Measurements from ENCODE around the gene ACRBP.

The ACRBP gene

GRCh38 chr12:6646276-6647082 lies 753 bp downstream of the ACRBP start:
- DNase-seq (ENCODE audit: low spot score), result no peak

GRCh38 chr12:6644903-6645302 lies 2.3 kb downstream of the ACRBP start:
- DNase-seq (ENCODE audit: low spot score), result peak; percentile 56

- peak; percentile 60 for DNase-seq (ENCODE audit: low spot score)
Measured at GRCh38 chr12:6644257-6644596, 3.0 kb downstream of the ACRBP start.

GRCh38 chr12:6643569-6644256 lies 3.5 kb downstream of the ACRBP start:
- DNase-seq (ENCODE audit: low spot score), result peak; percentile 66

GRCh38 chr12:6641131-6641530 lies 6.1 kb downstream of the ACRBP start:
- no peak for DNase-seq (ENCODE audit: low spot score)

GRCh38 chr12:6640497-6640896 lies 6.7 kb downstream of the ACRBP start:
- DNase-seq (ENCODE audit: low spot score), result no peak

- DNase-seq (ENCODE audit: low spot score), result no peak
Measured at GRCh38 chr12:6639151-6639801, 8.0 kb downstream of the ACRBP start.

GRCh38 chr12:6638305-6638704 lies 8.9 kb downstream of the ACRBP start:
- DNase-seq (ENCODE audit: low spot score), result no peak

- DNase-seq (ENCODE audit: low spot score), result no peak
Measured at GRCh38 chr12:6635856-6636531, 11.2 kb downstream of the ACRBP start, which contains the start of gene LPAR5. Gene LPAR5, minus strand, starts transcription at chr12:6635959. Its CDS starts 14,711 bp downstream, at chr12:6621248.

GRCh38 chr12:6635375-6635855 lies 11.8 kb downstream of the ACRBP start:
- DNase-seq (ENCODE audit: low spot score), result no peak

- DNase-seq (ENCODE audit: low spot score), result no peak
Measured at GRCh38 chr12:6632026-6632983, 14.9 kb downstream of the ACRBP start.

- DNase-seq (ENCODE audit: low spot score), result no peak
Measured at GRCh38 chr12:6631549-6631961, 15.7 kb downstream of the ACRBP start.

GRCh38 chr12:6630736-6631135 lies 16.5 kb downstream of the ACRBP start:
- no peak for DNase-seq (ENCODE audit: low spot score)

- no peak for DNase-seq (ENCODE audit: low spot score)
Measured at GRCh38 chr12:6627616-6628015, 19.6 kb downstream of the ACRBP start.

GRCh38 chr12:6626654-6627283 lies 20.5 kb downstream of the ACRBP start:
- DNase-seq (ENCODE audit: low spot score), result no peak

GRCh38 chr12:6620885-6621274 lies 26.4 kb downstream of the ACRBP start:
- no peak for DNase-seq (ENCODE audit: low spot score)

GRCh38 chr12:6620137-6620884 lies 26.9 kb downstream of the ACRBP start:
- no peak for DNase-seq (ENCODE audit: low spot score)

- DNase-seq (ENCODE audit: low spot score), result no peak
Measured at GRCh38 chr12:6618483-6619225, 28.6 kb downstream of the ACRBP start.

- no peak for DNase-seq (ENCODE audit: low spot score)
Measured at GRCh38 chr12:6615802-6616201, 31.4 kb downstream of the ACRBP start.
